Pulmonary artery endothelial cell (primary cell): ENCODE data around the gene MARCHF7. TPM values are rescaled to one million over a fixed set of nuclear protein-coding genes. Genes with fewer than 3 reads are reported as not detected.
"Not testable (repeated sequence)": the region's sequence is repeated elsewhere in the genome, so short reads cannot be mapped to it uniquely, and the experiment has no call there.

Experiments used
- DNase-seq: peaks from one replicate; pipeline ENCODE4 v3.0.0-alpha.2; 2011; ENCODE audit warnings: low read depth, low spot score
- total RNA-seq: library from RNA; depleted of rRNA; stranded (reverse); fragments of >200 nt; gene quantifications from 2 replicates; pipeline ENCODE4 v1.2.3, GENCODE V29; 2014

Gene MARCHF7
- total RNA-seq, 1 donor from 2014 or later = 100 TPM

GRCh38 chr2:159720676-159721075, 8.4 kb downstream of the MARCHF7 start:
- no peak for DNase-seq

GRCh38 chr2:159722580-159722979, 10.3 kb downstream of the MARCHF7 start:
- no peak for DNase-seq

- not testable (repeated sequence) for DNase-seq
Measured at GRCh38 chr2:159724795-159725572, 12.7 kb downstream of the MARCHF7 start.

GRCh38 chr2:159725713-159726112, 13.4 kb downstream of the MARCHF7 start:
- no peak for DNase-seq

- no peak for DNase-seq
Measured at GRCh38 chr2:159728629-159729028, 16.3 kb downstream of the MARCHF7 start.

GRCh38 chr2:159735648-159736047, 23.3 kb downstream of the MARCHF7 start:
- no peak for DNase-seq

- DNase-seq = no peak
Measured at GRCh38 chr2:159736048-159736447, 23.7 kb downstream of the MARCHF7 start.

GRCh38 chr2:159737292-159737916, 25.1 kb downstream of the MARCHF7 start:
- DNase-seq = no peak

GRCh38 chr2:159737917-159738296, 25.6 kb downstream of the MARCHF7 start:
- no peak for DNase-seq

- DNase-seq = no peak
Measured at GRCh38 chr2:159738509-159739390, 26.4 kb downstream of the MARCHF7 start.

GRCh38 chr2:159742846-159743245, 30.5 kb downstream of the MARCHF7 start:
- no peak for DNase-seq

GRCh38 chr2:159744363-159744762, 32.1 kb downstream of the MARCHF7 start:
- peak; percentile 70 for DNase-seq

- not testable (repeated sequence) for DNase-seq
Measured at GRCh38 chr2:159745237-159745636, 32.9 kb downstream of the MARCHF7 start.

GRCh38 chr2:159748089-159748488, 35.8 kb downstream of the MARCHF7 start:
- DNase-seq = no peak

- no peak for DNase-seq
Measured at GRCh38 chr2:159750873-159751272, 38.6 kb downstream of the MARCHF7 start.

- DNase-seq = no peak
Measured at GRCh38 chr2:159753797-159754196, 41.5 kb downstream of the MARCHF7 start.

GRCh38 chr2:159755014-159755413, 42.7 kb downstream of the MARCHF7 start:
- no peak for DNase-seq

- no peak for DNase-seq
Measured at GRCh38 chr2:159755788-159756187, 43.5 kb downstream of the MARCHF7 start.

- DNase-seq = no peak
Measured at GRCh38 chr2:159758239-159758638, 45.9 kb downstream of the MARCHF7 start.

- DNase-seq = no peak
Measured at GRCh38 chr2:159758686-159759085, 46.4 kb downstream of the MARCHF7 start.

- DNase-seq = no peak
Measured at GRCh38 chr2:159759577-159759976, 47.3 kb downstream of the MARCHF7 start.

- no peak for DNase-seq
Measured at GRCh38 chr2:159760326-159760725, 48.0 kb downstream of the MARCHF7 start.
